Smooth muscle cell (in vitro differentiated cells): ENCODE measurements around the gene CCDC57. TPM values are rescaled to one million over a fixed set of nuclear protein-coding genes. Genes with fewer than 3 reads are reported as not detected.

Source experiments
- DNase-seq: peaks from one replicate; lab custom pipeline; 2025; ENCODE audit not compliant: unreplicated experiment; lab: John Stamatoyannopoulos, UW
- H2AFZ ChIP-seq: fragments of 200-600 bp; sonication (generic); 2 replicates; pipeline ENCODE4 v1.6.0; 2016; ENCODE audit warnings: antibody characterized with exemption, low read depth, mild to moderate bottlenecking
- H3F3A ChIP-seq: fragments of 200-600 bp; sonication (generic); 2 replicates; pipeline ENCODE4 v1.6.0; 2017; ENCODE audit warnings: antibody characterized with exemption, low read depth
- H3K27ac ChIP-seq: fragments of 200-600 bp; sonication (generic); 2 replicates; pipeline ENCODE4 v1.5.1; 2016; ENCODE audit warnings: low read depth, mild to moderate bottlenecking
- H3K27me3 ChIP-seq: fragments of 200-600 bp; sonication (generic); 2 replicates; pipeline ENCODE4 v1.6.1; 2016; ENCODE audit warnings: low read depth, mild to moderate bottlenecking
- H3K36me3 ChIP-seq: fragments of 200-600 bp; sonication (generic); 2 replicates; pipeline ENCODE4 v1.5.1; 2016; ENCODE audit warnings: low read depth
- H3K4me1 ChIP-seq: fragments of 200-600 bp; sonication (generic); 2 replicates; pipeline ENCODE4 v1.5.1; 2016; ENCODE audit warnings: low read depth
- H3K4me2 ChIP-seq: fragments of 200-600 bp; sonication (generic); 2 replicates; pipeline ENCODE4 v1.6.0; 2016; ENCODE audit warnings: mild to moderate bottlenecking
- H3K4me3 ChIP-seq: fragments of 200-600 bp; sonication (generic); 2 replicates; pipeline ENCODE4 v1.5.1; 2016; ENCODE audit warnings: mild to moderate bottlenecking
- H3K79me2 ChIP-seq: fragments of 200-600 bp; sonication (generic); 2 replicates; pipeline ENCODE4 v1.6.0; 2016; ENCODE audit warnings: low read depth, mild to moderate bottlenecking
- H3K9ac ChIP-seq: fragments of 200-600 bp; sonication (generic); 2 replicates; pipeline ENCODE4 v1.6.0; 2016; ENCODE audit warnings: low read depth
- H3K9me3 ChIP-seq: fragments of 200-600 bp; sonication (generic); replicated peaks from 2 replicates; pipeline ENCODE4 v1.5.1; 2016; ENCODE audit warnings: low read depth
- H4K20me1 ChIP-seq: fragments of 200-600 bp; sonication (generic); 2 replicates; pipeline ENCODE4 v1.6.0; 2016; ENCODE audit warnings: low read depth
- CTCF ChIP-seq: fragments of 200-600 bp; sonication (generic); IDR thresholded peaks from 2 replicates; pipeline ENCODE4 v1.5.1; 2017; ENCODE audit warnings: borderline replicate concordance, mild to moderate bottlenecking, antibody characterized with exemption; ENCODE audit not compliant: insufficient read depth, poor library complexity, severe bottlenecking
- WGBS: methylation state at CpG from one replicate; pipeline ENCODE4 v1.1.7; 2016; ENCODE audit warnings: low lambda C conversion rate; 5-methylcytosine and 5-hydroxymethylcytosine counted together
- polyA plus RNA-seq: library from polyadenylated mRNA; unstranded; fragments of >200 nt; fragmentation: Nextera tagmentation; extraction: Ambion mirVana; gene quantifications from 2 replicates; pipeline ENCODE4 v1.2.1, GENCODE V29; 2016
- total RNA-seq: library from RNA; depleted of rRNA; stranded (reverse); fragments of >200 nt; gene quantifications from 2 replicates; pipeline ENCODE4 v1.2.3, GENCODE V29; 2014

CCDC57 gene
- total and polyA plus RNA-seq, 2 experiments from 2014 or later: 18.3 to 23.1 TPM

GRCh38 chr17:82055023-82055964 is 157.3 kb downstream of the CCDC57 start:
- Histone ChIP-seq H2AFZ (no peak overlapping the region), H3F3A (no peaks in the 10 kb centered on the region), H3K27me3 (no peaks in the 10 kb centered on the region), H3K4me1 (peaks cover 16% of the 10 kb centered on the region), H3K9me3 (no peaks in the 10 kb centered on the region), H3K9ac (no peak overlapping the region), H3K36me3 (no peaks in the 10 kb centered on the region), H3K79me2 (peaks cover 23% of the 10 kb centered on the region), H3K4me3 (no peak overlapping the region), H3K27ac (no peak overlapping the region), H4K20me1 (peaks cover 7% of the 10 kb centered on the region), H3K4me2 (no peak overlapping the region)
- no peak for TF ChIP-seq CTCF
- no peak for DNase-seq
- 94% methylated on average over 22 of the region's 26 CpGs for WGBS

DNA sequence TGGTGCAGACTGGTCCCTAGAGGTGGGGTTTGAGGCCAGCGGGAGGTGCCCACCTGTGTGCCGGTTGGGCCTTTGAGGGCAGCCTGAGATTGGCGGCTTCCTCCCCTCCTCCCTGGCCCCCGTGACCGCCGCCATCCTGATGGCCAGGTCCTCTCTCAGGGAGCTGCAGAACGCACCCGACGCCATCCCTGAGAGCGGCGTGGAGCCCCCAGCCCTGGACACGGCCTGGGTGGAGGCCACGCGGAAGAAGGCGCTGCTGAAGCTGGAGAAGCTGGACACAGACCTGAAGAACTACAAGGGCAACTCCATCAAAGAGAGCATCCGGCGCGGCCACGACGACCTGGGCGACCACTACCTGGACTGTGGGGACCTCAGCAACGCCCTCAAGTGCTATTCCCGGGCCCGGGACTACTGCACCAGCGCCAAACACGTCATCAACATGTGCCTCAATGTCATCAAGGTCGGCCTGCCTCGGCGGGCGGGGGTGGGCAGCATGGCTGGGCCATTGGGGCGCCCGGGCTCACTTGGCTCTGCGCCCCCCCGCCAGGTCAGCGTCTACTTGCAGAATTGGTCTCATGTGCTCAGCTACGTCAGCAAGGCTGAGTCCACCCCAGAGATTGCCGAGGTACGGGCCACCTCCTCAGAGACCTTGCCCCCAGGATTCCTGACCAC is 158.2 kb downstream of the CCDC57 start:
- WGBS: 96% methylated on average over 37 of the region's 38 CpGs
- H3K9me3 ChIP-seq: no peaks in the 10 kb centered on the region
- H3K27ac ChIP-seq: no peak overlapping the region
- no peaks in the 10 kb centered on the region for H3F3A ChIP-seq
- H3K79me2 ChIP-seq: peaks cover 23% of the 10 kb centered on the region
- TF ChIP-seq CTCF: no peak
- H3K4me3 ChIP-seq: no peak overlapping the region
- H3K4me2 ChIP-seq: no peak overlapping the region
- no peaks in the 10 kb centered on the region for H3K36me3 ChIP-seq
- H2AFZ ChIP-seq: no peak overlapping the region
- H4K20me1 ChIP-seq: peaks cover 7% of the 10 kb centered on the region
- DNase-seq: no peak
- H3K9ac ChIP-seq: no peak overlapping the region
- H3K27me3 ChIP-seq: no peaks in the 10 kb centered on the region
- peaks cover 16% of the 10 kb centered on the region for H3K4me1 ChIP-seq

DNA sequence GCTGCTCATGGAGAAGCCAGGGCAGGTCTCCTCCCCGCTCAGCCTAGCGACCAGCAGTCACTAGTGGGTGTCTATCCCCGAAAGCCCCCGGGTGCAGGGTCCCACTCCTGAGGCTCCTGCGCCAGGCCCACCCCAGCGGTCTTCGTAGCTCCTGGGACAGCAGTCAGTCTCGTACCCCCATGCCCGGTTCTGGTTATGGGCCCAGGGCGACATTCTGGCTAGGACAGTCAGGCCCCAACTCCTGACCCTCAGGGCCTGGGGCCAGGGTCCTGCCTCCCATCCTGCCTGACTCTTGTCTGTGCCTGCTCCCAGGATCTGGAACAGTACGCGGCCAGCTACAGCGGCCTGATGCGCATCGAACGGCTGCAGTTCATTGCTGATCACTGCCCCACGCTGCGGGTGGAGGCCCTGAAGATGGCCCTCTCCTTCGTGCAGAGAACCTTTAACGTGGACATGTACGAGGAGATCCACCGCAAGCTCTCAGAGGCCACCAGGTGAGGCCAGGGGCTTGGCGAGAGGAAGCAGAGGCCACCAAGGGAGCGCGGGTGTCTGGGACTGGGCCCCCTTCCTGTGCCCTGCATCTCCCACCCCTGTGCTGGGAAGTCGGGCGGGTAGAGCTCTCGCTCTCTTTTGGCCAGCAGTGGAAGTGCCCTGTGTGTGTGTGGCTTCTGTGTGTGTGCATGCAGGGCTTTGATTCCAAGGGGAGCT is 158.9 kb downstream of the CCDC57 start:
- Histone ChIP-seq H3K4me2 (peak overlapping the region; percentile 91), H3K4me1 (peaks cover 16% of the 10 kb centered on the region), H3K79me2 (peaks cover 23% of the 10 kb centered on the region), H3K27ac (no peak overlapping the region), H3F3A (no peaks in the 10 kb centered on the region), H3K9me3 (no peaks in the 10 kb centered on the region), H3K9ac (no peak overlapping the region), H4K20me1 (peaks cover 7% of the 10 kb centered on the region), H3K4me3 (no peak overlapping the region), H2AFZ (no peak overlapping the region), H3K36me3 (no peaks in the 10 kb centered on the region), H3K27me3 (no peaks in the 10 kb centered on the region)
- no peak for TF ChIP-seq CTCF
- WGBS: 97% methylated on average over 28 of the region's 28 CpGs
- DNase-seq: no peak
